Measurements from ENCODE around the gene TGFA.

The TGFA gene

DNA sequence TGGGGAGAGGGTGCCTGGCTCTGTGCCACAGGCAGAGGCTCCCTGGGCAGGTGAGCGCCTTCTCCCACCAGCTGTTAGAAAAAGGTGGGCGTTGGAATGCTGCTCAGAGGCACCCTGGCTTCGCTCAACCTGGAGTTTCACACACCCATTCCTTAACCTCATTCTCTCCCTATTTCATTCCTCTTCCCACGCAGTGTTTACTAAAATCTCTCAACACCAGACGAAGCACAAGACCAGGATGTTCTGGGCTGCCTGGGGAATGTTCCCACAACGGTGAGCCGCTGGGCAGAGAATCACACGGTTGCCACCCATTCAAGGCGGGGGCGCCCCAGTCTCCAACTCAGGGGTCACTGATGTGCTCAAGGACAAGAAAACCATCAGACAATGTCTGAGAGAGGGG is 64.5 kb downstream of the TGFA start:
- no peak for DNase-seq (ENCODE audit: low read depth)
- no peak overlapping the region for H3K4me3 ChIP-seq (ENCODE audit: low read length)
- TF ChIP-seq, protein P1, sequence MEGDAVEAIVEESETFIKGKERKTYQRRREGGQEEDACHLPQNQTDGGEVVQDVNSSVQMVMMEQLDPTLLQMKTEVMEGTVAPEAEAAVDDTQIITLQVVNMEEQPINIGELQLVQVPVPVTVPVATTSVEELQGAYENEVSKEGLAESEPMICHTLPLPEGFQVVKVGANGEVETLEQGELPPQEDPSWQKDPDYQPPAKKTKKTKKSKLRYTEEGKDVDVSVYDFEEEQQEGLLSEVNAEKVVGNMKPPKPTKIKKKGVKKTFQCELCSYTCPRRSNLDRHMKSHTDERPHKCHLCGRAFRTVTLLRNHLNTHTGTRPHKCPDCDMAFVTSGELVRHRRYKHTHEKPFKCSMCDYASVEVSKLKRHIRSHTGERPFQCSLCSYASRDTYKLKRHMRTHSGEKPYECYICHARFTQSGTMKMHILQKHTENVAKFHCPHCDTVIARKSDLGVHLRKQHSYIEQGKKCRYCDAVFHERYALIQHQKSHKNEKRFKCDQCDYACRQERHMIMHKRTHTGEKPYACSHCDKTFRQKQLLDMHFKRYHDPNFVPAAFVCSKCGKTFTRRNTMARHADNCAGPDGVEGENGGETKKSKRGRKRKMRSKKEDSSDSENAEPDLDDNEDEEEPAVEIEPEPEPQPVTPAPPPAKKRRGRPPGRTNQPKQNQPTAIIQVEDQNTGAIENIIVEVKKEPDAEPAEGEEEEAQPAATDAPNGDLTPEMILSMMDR (conservative IDR thresholded peaks at IDR 0.05; ENCODE audit: low read length), result no peak

DNA sequence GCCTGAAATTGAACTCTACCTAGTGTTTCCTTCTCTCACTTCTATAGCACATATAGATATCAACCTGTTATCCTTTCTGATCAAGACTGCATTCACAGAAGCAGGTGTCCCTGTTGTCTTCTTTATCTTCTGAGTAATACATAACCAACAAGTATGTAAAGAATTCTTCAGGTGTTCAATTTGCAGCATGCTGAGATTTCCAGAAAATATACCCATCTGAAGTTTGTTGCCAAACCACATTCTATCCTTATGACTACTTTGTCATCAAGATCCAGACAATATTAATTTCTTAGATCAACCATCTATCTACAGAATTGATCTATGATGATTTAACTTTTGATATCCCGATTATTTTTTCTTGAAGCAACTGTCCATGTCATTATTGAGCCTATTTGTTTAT is 69.5 kb downstream of the TGFA start:
- DNase-seq (ENCODE audit: low read depth), result no peak
- H3K4me3 ChIP-seq (ENCODE audit: low read length), result no peak overlapping the region
- TF ChIP-seq, protein P1 (conservative IDR thresholded peaks at IDR 0.05; ENCODE audit: low read length), result no peak

DNA sequence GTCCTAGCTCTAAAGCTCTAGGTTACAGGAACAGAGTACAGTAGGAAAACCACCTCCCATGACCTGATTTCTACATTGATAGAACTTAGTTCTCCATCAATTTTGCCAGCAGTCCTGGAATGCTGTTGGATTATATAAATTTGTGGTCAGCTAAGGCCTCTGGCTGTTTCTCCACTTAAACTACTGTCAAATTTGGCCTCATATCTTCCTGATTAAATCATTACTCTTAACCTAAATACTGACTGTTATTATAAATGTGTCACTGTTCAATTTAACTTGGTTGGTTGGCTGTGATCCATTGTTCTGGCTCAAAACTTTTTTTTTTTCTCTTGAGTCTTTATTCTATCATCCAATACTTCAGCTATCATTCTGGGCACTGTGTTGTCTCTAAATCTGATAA is 71.2 kb downstream of the TGFA start:
- H3K4me3 ChIP-seq (ENCODE audit: low read length), result no peak overlapping the region
- DNase-seq (ENCODE audit: low read depth), result no peak
- TF ChIP-seq, protein P1 (conservative IDR thresholded peaks at IDR 0.05; ENCODE audit: low read length), result no peak

DNA sequence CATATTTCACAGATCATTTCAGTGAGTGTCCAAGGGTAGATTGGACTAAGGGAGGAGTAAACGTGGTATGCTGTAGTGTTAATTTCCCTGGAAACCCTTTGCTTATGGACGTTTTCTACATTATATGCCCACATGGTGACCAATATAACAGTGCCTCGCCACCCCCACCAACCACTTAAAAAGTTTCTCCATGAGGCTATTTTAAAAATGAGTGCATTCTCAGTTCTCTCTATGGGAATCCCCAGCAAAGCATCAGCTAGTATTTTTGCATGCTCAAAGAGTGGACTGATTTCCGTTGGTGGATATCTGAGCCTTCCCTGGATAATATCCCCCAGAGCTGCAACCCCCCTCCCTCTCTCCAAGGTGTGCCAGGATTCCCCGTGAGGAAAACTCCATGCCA is 73.2 kb downstream of the TGFA start:
- TF ChIP-seq, protein P1 (conservative IDR thresholded peaks at IDR 0.05; ENCODE audit: low read length), result no peak
- no peak for DNase-seq (ENCODE audit: low read depth)
- H3K4me3 ChIP-seq (ENCODE audit: low read length), result no peak overlapping the region

DNA sequence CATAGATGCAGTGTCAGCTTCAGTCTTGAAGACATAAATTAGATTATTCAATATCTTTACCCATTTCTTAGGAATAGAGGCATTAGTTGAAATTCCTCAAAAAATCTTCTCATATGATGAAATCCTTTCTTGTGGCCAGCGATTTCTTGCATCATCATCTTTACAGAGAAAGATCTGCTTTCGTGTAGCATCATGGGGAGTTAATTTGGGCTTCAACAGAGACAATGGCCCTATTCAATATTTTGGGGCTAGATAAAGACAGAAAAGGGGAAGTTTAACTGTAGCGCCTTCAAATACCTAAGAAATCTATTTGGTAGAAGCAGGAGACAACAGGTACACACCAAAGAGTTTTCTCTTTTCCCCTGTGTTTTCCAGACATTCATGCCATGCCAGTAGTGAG is 73.8 kb downstream of the TGFA start:
- DNase-seq (ENCODE audit: low read depth), result peak; percentile 8
- no peak overlapping the region for H3K4me3 ChIP-seq (ENCODE audit: low read length)
- TF ChIP-seq, protein P1 (conservative IDR thresholded peaks at IDR 0.05; ENCODE audit: low read length), result no peak

DNA sequence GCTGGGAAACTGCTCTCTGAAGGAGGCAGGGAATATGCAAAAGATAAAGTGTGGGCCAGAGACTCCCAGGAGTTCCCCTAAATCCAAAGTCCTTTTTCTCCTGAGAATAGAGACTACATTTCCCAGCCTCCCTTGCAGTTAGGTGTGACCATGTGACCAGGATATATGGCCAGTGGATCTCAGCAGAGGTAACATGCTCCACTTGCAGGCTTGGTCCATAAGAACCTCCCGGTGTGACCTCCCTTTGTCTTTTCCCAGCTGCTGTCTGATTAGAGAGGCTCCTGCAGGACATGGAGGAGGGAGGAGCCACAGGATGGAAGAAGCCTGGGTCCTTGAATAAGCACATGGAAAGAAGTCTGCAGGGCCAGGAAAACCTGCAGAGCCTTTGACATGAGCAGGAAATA is 76.2 kb downstream of the TGFA start:
- H3K4me3 ChIP-seq (ENCODE audit: low read length), result no peak overlapping the region
- TF ChIP-seq, protein P1 (conservative IDR thresholded peaks at IDR 0.05; ENCODE audit: low read length), result no peak
- no peak for DNase-seq (ENCODE audit: low read depth)

DNA sequence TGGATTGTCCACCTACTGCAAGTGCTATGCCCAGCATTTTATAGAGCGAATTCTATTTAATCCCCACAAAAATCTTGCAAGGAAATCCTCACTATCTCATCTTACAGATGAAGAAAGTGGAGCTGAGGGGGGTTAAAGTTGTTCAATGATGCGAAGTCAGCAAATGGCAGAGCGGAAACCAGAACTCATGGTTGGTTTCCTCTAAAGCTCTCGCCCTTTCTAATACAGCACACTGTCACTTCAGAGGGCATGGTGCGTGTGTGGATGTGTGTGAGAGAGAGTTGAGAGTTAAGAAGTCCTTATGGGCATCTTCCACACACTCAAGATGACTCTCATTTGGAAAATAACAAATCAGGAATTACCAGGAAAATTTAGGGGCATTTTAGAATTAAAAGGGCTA is 78.4 kb downstream of the TGFA start:
- H3K4me3 ChIP-seq (ENCODE audit: low read length), result no peak overlapping the region
- TF ChIP-seq, protein P1 (conservative IDR thresholded peaks at IDR 0.05; ENCODE audit: low read length), result no peak
- no peak for DNase-seq (ENCODE audit: low read depth)

Data from AG10803 (cell line).